Eye (tissue), 1 donor: ENCODE measurements around the gene TXNRD1.
"Not testable (repeated sequence)": the region's sequence is repeated elsewhere in the genome, so short reads cannot be mapped to it uniquely, and the experiment has no call there.

ENCODE experiments used
- DNase-seq: peaks from one replicate; pipeline ENCODE4 v3.0.0-alpha.2; 2015

Gene TXNRD1

DNA sequence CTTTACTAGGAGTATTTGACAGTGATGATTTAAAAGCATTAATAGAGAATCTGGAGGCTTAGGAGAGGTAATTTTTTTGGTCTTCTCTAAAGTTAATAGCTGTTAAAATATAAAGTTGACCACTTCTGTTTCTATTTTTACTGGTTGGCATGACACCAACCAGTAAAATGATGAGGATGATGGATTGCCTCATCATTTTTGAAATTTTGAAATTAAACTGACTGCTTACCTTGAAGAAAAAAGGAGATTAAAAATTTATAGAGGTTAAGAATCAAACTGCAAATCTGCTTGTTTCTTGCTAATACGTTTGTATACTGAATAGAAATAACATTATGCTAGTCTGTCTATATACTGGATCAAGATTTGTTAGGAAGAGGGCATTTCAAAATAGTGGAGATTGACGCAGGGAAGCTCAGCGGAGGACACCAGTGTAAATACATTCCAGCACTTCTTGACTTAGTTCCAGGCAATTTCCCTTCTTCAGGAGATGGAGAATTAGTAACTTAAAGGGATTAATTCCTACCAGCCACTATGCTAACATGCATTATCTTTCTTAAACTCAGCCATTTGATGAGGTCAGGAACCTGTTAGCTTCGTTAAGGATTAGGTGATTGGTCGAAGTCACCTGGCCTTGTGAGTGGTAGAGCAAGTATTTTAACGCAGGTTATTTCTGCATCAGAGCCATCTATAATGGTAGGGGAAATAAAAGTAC is 91.5 kb downstream of the TXNRD1 start:
- no peak for DNase-seq

DNA sequence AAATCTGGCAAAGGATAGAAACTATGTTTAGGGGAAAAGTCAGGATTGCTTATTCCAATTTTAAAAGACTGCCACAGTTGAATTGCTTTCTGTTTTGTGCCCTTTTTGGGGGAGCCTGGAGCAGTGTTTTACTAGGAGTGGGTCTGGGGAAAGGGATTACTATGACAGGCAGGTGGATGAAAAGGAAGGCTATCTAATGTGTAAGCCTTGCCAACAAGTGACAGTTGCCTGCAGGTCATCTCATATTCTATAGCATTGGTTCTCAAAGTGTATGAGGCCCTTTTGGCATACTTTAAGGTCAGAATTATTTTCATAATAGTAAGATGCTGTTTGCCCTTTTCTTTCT is 92.0 kb downstream of the TXNRD1 start:
- DNase-seq = no peak

DNA sequence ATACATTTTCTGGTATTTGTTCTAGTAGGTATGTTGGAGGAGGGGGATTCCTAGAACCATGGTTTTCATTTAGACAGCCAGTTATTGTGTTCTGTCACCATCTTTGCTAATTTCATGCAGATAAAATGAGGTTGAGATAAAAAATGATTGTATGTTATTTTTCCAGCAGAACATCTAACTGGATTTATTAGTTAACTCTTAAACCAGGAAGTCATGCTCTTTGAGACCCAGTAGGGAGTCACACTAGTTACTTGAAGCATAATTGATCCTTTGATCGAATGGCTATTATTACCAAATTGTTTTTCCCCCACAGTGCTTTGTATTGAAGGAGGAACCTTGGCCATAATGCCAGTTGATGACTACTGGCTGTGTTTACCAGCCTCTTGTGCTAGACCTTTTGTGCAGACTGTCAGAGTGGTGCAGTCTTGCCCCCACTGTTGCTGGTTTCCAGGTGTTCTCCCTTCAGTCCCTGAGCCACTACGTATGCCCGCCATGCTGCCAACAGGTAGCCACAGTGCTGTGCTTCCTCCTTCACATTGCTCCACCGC is 93.9 kb downstream of the TXNRD1 start:
- DNase-seq = no peak

DNA sequence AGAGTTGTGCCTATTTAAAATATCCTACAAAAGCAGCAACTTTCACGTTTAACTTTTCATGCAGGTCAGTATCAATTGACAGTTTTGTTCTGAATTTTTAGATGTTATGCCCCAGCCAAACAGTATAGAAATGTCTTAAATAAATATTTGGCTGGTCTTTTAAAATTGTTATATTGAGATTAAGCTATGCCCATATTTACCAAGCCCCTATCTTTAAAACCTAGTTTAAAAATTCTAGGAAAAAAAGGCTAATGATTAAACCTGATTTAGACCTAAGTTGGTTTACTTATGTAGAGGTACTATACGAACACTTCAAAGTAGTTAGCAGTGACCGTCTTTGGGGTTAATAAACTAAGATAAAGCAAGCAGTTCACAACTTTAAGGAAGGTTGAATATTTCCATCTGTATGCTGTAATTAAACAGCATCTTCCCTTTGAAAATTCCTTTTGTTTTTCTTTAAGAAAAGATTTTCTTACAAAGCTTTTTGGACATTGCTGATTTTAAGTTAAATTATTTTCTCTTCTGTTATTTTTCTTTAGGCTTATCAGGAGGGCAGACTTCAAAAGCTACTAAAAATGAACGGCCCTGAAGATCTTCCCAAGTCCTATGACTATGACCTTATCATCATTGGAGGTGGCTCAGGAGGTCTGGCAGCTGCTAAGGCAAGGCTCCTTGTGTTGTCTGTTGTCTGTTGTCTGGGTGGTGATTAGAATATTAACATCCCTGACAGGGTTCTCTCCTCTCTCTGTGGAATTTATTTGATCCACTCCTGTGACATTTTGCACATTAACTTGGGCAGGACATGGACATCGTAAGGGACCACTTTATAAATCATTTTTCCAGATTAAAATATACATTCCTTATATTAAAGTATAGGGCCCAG is 95.4 kb downstream of the TXNRD1 start:
- no peak for DNase-seq

DNA sequence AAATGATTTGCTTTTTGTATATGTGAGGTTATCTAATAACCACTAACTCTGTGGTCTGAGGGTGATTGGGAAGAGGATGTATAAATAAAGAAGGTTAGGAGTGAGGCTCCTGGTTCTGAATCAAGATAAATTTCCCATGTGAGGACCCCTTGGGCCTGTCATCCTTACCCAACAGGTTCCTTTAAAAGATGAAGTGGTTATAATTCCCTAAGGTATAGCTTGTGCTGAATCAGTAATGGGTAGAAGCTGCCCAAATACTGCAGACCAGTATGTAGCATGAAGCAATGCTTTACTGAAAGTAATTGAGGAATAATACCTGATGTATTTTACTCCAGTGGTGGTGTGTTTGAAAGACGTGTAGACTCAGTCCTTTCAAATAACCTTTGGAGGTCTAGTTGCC is 96.6 kb downstream of the TXNRD1 start:
- DNase-seq = no peak

DNA sequence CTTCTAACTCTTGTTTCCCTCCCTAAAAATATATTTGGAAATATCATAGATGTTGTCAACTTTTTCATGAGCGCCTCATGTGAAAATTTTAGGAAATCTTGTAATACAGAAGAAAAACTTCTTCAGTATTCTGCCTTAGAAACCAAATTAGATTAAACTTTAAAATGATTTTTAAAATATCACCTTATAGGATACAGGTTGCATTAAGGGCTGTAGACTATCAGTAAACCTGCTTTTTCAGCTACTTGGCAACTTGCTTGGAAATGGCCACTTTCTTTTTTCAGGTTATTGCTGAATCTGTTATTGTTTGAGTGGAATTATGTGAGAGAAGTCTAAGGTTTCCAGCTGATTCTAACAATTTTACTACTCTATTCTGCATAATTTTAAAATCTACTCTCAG is 97.1 kb downstream of the TXNRD1 start:
- no peak for DNase-seq

DNA sequence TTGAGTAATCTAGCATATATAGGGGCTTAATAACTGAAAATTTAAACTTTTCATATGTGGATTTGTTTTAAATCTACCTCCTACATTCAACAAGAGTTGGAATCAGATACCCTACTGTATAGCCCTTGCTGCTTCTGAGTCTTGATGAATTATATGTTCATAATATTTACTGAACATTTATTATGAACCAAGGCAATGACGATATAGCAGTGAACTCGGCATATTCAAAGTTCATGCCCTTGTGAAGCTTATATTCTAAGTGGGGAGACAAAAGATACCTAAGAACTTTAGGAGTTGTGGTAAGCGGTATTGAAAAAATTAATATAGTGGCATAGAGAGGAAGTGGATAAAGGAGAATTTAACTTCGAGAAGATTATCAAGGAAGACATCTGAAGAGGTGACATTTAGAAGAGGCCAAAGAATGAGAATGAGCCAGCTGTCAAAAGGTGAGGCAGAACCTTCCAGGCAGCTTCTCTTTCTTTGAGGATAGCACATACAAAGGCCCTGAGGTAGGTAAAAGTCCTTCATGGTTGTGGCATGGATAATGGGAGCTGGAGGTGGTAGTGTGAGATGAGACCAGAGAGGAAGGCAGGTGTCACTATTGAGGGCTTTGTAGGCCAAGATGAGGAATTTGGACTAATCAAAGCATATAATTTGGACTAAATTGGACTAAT is 98.1 kb downstream of the TXNRD1 start:
- DNase-seq = no peak

DNA sequence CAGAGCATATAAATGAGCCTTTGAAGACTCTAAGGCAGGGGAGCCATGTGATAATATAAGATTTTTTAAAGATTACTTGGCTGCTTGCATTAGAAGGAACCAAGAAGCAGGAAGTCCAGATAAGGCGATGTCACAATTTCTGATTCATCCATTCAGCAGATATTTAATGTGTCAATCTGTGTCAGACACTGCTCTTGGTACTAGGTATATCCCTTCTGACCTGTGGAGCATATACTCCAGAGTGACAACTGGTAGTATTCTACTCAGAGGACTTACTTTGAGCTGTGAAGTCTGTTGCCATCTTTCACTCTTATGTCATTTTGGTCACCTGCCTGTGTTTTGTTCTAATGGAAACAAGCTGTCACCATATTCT is 98.6 kb downstream of the TXNRD1 start:
- DNase-seq = no peak

DNA sequence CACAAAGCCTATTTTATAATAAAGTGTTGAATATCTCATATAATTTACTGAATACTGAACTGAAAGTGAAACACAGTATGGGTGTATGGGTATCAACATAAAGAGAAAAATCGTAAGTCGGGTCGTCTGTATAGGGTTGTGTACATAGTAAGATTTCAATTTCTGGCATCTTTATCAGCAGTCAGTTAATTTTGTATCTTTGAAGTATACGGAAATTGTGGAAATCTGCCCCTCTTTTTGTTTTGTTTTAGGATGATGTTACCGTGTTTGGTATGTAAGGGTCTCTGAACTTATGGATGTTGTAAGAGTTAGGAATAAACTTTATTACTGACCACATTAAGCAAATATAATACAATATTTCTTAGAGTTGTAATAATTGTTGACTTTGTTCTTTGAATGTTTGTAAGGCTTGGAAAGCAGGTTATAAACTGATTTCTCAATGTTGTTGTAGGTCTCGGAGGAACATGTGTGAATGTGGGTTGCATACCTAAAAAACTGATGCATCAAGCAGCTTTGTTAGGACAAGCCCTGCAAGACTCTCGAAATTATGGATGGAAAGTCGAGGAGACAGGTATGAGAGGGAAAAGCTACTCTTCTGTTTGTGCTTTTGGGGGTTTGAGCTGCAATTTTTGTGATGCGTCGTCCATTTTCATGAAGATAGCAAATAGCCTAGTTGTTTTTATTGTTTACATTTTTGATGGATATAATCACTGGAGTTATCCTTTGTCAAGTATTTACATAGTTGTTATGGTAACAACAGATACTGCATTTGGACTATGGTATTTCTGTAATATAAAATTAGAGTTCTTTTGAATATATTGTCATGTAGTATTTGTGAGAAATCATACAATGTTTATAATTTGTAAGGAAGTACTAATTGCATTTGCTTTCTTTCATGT is 100.0 kb downstream of the TXNRD1 start:
- no peak for DNase-seq

DNA sequence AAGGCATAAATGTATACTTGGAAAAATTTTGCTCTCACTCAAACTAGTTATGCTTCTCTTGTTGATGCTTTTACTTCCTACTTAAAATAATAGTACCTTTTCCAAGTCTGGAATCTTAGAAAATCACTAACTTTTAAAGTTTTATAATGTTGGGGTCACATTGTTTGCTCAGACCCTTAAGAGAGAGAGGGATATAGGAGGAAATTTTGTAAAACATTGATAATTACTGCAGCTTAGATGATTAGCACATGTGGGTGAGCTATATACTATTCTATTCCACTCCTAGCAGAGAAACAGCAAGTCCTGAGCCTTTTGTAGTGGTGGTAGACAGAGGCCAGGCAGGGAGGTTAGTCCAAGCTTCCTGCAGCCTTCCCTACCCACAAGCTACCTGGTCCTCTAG is 101.4 kb downstream of the TXNRD1 start:
- no peak for DNase-seq

DNA sequence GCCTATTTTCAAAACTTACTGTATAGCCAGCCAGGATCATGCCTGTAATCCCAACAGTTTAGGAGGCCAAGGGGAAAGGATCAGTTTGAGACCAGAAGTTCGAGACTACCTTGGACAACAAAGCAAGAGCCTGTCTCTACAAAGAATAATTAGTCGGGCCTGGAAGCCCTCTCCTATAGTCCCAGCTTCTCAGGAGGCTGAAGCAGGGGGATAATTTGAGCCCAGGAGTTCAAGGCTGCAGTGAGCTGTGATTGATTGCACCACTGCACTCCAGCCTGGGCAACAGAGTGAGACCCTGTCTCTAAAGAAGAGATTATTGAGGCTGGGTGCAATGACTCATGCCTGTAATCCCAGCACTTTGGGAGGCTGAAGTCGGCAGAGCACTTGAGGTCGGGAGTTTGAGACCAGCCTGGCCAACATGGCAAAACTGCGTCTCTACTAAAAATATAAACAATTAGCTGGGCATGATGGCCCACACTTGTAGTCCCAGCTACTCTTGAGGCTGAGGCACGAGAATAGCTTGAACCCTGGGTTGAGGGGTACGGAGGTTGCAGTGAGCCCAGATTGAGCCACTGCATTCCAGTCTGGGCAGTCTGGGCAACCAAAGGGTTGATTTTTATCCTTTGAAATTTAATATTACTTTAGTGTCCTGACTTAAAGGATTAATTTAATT is 102.1 kb downstream of the TXNRD1 start:
- DNase-seq = no peak

DNA sequence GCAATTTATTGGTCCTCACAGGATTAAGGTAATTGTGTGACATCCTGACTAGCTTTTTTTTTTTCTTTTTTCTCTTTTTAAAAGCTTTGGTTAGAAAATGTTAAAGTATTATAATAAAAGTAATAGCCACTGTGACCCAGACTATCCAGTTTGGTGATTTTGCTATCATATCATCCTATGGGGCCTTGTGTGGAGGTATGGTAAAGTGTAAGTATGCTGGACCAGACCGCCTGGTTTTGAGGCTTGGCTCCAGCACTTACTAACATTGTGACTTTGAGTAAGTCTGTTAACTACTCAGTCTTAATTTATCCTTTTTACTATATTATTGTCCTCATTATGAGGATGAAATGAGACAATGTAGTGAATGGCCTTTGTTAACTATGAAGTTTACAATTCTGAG is 103.4 kb downstream of the TXNRD1 start:
- DNase-seq = no peak

DNA sequence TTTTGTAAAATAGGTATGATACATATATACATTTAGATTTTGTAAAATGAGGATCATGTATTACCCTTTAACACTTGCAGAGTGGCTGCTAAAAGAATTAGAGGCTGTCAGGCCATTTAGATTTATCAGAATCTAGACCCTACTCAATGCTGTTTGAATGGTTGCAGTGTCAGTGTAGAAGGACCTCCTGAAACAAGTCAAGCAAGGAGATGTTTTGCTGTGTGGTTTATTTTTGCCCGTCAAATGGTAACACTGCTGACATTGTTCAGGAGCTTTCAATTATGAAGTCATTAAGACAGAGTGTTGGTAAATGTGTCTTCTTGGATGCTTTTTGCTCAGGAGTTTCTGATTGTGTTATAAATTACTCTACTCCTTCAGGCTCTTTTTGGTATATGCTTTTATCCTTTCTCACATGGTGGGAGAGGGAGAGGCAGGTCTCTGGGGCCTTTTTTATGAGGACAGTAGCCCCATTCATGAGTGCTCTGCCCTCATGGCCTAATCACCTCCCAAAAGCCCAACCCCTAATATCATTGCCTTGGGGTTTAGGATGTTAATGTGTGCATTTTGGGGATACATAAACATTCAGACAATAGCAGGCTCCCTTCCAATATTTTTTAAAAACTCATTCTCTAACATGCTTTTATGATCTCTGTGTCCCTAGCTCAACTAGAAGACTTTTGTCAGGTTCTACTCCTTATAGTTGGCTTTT is 104.5 kb downstream of the TXNRD1 start:
- DNase-seq = no peak

DNA sequence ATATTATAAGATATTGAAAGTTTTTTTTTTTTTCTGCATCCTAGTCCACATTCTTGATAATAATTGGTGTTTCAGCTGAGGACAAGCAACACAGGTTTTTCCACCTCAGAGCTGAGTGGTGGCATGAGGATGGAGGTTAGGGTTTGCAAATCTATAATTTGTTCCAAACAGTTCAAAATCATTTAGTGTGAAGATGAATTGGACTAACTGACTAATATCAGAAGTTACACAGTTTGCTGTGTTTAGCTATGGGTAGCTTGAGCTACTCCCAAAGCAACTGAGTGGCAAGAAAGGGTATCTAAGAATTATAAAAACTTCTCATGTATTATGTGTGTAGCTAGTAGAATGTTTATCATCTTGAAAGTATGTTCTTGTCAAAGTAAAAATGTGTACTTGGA is 105.0 kb downstream of the TXNRD1 start:
- no peak for DNase-seq

DNA sequence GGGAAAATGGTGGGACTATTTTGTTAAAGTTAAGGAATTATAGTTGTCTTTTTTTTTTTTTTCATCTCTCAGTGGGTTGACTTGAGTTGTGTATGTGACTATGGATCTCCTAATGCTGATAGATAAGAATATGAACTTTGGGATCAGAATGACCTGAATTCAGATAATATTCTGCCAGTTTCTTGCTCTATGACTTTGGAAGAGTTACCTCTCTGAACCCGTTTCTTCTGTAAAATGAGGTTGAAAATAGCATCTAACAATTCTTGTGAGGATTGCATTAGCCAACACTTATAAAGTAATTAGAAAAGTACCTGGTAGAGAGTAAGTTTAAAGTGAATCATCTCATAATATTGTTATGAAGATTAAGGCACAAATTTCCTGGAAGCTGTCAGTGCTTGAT is 106.4 kb downstream of the TXNRD1 start:
- DNase-seq = no peak

DNA sequence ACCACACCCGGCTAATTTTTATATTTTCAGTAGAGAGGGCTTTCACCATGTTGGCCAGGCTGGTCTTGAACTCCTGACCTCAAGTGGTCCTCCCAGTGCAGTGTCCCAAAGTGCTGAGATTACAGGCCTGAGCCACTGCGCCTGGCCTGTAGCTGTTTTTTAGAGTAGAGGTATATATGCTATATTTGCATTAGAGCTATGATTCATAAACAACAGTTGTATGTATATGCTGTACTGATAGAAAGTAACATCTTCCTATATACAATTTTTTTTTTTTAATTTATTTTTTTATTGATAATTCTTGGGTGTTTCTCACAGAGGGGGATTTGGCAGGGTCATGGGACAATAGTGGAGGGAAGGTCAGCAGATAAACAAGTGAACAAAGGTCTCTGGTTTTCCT is 107.0 kb downstream of the TXNRD1 start:
- not testable (repeated sequence) for DNase-seq

DNA sequence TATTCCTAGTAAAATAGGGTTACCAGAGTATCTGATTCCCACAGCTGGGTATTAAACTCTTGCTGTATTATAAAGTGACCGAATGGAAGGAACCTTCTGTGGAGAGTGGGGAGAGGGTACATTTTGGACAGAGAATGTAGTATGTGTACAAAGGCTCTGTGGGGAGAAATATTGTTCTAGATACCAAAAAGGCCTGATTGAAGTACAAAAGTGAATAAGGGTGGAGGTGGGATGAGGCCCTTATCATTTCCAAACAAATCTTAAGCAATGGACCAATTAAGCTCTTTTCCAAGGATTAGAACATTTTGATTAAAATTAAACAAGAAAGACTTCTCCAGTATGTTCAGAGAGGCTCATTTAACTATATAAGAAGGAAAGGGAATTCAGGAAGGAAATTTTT is 108.3 kb downstream of the TXNRD1 start:
- no peak for DNase-seq

DNA sequence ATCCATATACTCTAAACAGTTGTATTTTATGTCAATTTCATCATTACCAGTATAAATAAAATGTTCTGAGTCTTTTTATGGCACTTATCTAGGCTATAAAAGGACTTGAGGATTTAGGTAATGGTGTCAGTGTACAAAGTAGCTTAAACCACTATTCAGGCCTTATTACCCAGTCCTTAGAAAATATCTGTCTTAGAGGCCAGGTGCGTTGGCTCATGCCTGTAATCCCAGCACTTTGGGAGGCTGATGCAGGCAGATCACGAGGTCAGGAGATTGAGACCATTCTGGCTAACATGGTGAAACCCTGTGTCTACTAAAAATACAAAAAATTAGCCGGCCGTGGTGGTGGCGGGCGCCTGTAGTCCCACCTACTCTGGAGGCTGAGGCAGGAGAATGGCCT is 112.7 kb downstream of the TXNRD1 start:
- not testable (repeated sequence) for DNase-seq

DNA sequence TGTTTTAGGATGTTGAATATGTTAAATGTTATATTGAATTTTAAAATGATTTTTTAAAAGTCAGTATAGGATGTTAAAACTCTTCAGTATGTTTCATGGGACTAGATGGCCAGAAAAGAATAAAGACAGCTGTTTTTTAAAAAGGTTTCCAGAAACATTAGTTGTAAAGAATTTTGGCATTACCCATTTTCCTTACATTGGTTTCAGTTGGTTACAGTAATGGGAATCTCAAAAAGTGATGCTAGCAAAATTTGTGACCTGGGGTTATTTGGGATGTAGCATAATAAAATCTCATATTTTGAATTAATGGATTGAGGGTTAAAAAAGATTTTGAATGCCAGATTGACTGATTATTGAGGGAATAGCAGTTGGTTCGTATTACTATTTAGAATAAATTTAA is 113.2 kb downstream of the TXNRD1 start:
- DNase-seq = no peak

DNA sequence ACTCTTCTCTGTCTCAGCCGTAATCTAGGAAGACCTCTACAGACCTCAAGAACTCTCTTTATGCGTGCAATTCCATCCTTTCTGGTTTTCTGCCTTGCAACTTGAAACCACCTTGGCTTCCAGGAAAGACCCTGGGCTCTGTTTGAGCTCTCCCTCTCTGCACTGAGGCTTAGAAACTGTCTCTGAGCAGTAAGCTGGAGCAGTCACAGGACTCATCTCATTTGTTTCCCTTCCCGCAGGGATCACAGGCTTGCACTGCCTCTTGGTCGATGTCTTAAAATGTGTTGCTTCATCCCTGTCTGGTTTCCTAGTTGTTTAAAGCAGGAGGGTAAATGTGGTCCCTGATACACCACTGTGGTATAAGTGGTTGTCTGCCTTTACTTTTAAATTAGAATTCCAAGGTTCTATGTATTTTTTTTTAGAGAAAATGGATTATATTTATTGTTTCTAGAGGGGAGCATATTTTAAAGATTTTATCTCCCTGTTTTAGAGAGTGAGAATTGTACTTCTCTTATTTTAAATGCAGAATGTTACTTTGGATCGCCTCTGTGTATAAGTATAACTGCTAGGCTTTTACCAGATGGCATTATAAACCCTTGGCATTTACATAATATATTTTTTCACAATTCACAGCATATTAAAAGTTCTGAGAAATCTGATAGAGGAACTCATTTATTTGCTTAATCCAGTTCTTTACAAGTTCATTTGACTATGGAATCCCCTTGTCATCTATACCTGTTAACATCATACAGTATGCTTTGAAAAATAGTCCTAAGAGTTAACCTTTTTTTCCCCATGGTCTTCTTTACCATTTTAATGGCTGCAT is 114.3 kb downstream of the TXNRD1 start:
- no peak for DNase-seq
